ENCODE measurements around the gene GNB1.
"Not testable (repeated sequence)": the region's sequence is repeated elsewhere in the genome, so short reads cannot be mapped to it uniquely, and the experiment has no call there.

The GNB1 gene

GRCh38 chr1:1763657-1764621 lies 126.9 kb downstream of the GNB1 start:
- no peak for DNase-seq (ENCODE audit: low read depth, low spot score)

GRCh38 chr1:1761504-1762376 lies 129.1 kb downstream of the GNB1 start:
- no peak for DNase-seq (ENCODE audit: low read depth, low spot score)

GRCh38 chr1:1760715-1761114 lies 130.2 kb downstream of the GNB1 start:
- DNase-seq (ENCODE audit: low read depth, low spot score) = no peak

- no peak for DNase-seq (ENCODE audit: low read depth, low spot score)
Observed at GRCh38 chr1:1760345-1760650, 130.6 kb downstream of the GNB1 start.

- DNase-seq (ENCODE audit: low read depth, low spot score) = no peak
Observed at GRCh38 chr1:1759456-1760344, 131.2 kb downstream of the GNB1 start.

- no peak for DNase-seq (ENCODE audit: low read depth, low spot score)
Observed at GRCh38 chr1:1758692-1759455, 132.0 kb downstream of the GNB1 start.

- no peak for DNase-seq (ENCODE audit: low read depth, low spot score)
Observed at GRCh38 chr1:1758059-1758621, 132.7 kb downstream of the GNB1 start.

- no peak for DNase-seq (ENCODE audit: low read depth, low spot score)
Observed at GRCh38 chr1:1757422-1758058, 133.3 kb downstream of the GNB1 start.

- no peak for DNase-seq (ENCODE audit: low read depth, low spot score)
Observed at GRCh38 chr1:1756661-1757421, 134.0 kb downstream of the GNB1 start.

GRCh38 chr1:1755852-1756251 lies 135.0 kb downstream of the GNB1 start:
- no peak for DNase-seq (ENCODE audit: low read depth, low spot score)

GRCh38 chr1:1755426-1755825 lies 135.5 kb downstream of the GNB1 start:
- no peak for DNase-seq (ENCODE audit: low read depth, low spot score)

GRCh38 chr1:1754051-1754815 lies 136.7 kb downstream of the GNB1 start:
- DNase-seq (ENCODE audit: low read depth, low spot score) = no peak

GRCh38 chr1:1753607-1754005 lies 137.3 kb downstream of the GNB1 start:
- DNase-seq (ENCODE audit: low read depth, low spot score) = no peak

- no peak for DNase-seq (ENCODE audit: low read depth, low spot score)
Observed at GRCh38 chr1:1752636-1753606, 138.0 kb downstream of the GNB1 start.

- DNase-seq (ENCODE audit: low read depth, low spot score) = no peak
Observed at GRCh38 chr1:1752190-1752589, 138.7 kb downstream of the GNB1 start.

- not testable (repeated sequence) for DNase-seq (ENCODE audit: low read depth, low spot score)
Observed at GRCh38 chr1:1749941-1750340, 140.9 kb downstream of the GNB1 start.

- no peak for DNase-seq (ENCODE audit: low read depth, low spot score)
Observed at GRCh38 chr1:1748686-1749321, 142.1 kb downstream of the GNB1 start.

Measured in iPS DF 19.7 (cell line).